HFFc6 (cell line): ENCODE measurements around the gene MRPL34. TPM values are rescaled to one million over a fixed set of nuclear protein-coding genes. Genes with fewer than 3 reads are reported as not detected.
A peak's percentile ranks its signal among the peaks of the same experiment; 100 is the strongest.
"Not testable (repeated sequence)": the region's sequence is repeated elsewhere in the genome, so short reads cannot be mapped to it uniquely, and the experiment has no call there.

Experiments used
- DNase-seq: peaks from one replicate; pipeline ENCODE4 v3.0.0-alpha.2; 2018
- H3K27ac Mint-ChIP-seq: 2 replicates; pipeline ENCODE4 v1.8.0; 2020; ENCODE audit warnings: mild to moderate bottlenecking, mixed read lengths
- H3K27me3 Mint-ChIP-seq: 2 replicates; pipeline ENCODE4 v1.8.0; 2021; ENCODE audit warnings: mild to moderate bottlenecking, moderate library complexity, mixed read lengths; ENCODE audit not compliant: insufficient read depth
- H3K36me3 Mint-ChIP-seq: 2 replicates; pipeline ENCODE4 v1.8.0; 2021; ENCODE audit warnings: low read depth, mixed read lengths
- H3K4me1 Mint-ChIP-seq: 2 replicates; pipeline ENCODE4 v1.8.0; 2020; ENCODE audit warnings: low read depth, mixed read lengths
- H3K4me3 Mint-ChIP-seq: 2 replicates; pipeline ENCODE4 v1.8.0; 2020; ENCODE audit warnings: mild to moderate bottlenecking, moderate library complexity, mixed read lengths
- H3K9me3 Mint-ChIP-seq: 2 replicates; pipeline ENCODE4 v1.8.0; 2020; ENCODE audit warnings: mild to moderate bottlenecking, mixed read lengths
- CTCF ChIP-seq: fragments of 200-600 bp; sonication (generic); IDR thresholded peaks from 2 replicates; pipeline ENCODE4 v1.5.0; 2021; ENCODE audit warnings: antibody characterized with exemption, mild to moderate bottlenecking
- total RNA-seq, 6 experiments: library from RNA; stranded (reverse); fragmentation: NEBNext Ultra II Directional; extraction: Animal tissue kit (Norgen Biotek cat#: 25700); gene quantifications; 2 replicates in 1 of 6; 3 replicates in 5 of 6; pipeline ENCODE4 v1.2.3, GENCODE V29; 2021

Gene MRPL34
- total RNA-seq, 6 experiments from 2014 or later = 43.1 to 56.7 (median 50.4) TPM

GRCh38 chr19:17266975-17267788 is 38.5 kb upstream of the MRPL34 start, which contains the start of gene BABAM1:
Gene BABAM1, plus strand, starts transcription at chr19:17267443. Its CDS starts 1,364 bp downstream, at chr19:17268807.
- DNase-seq = peak; percentile 100
- Mint-ChIP-seq H3K27ac (peak within 1 kb of the TSS; percentile 91), H3K9me3 (peaks cover 4% of the 10 kb centered on the region; the same call in 1 of the 2 replicates), H3K4me3 (peak within 1 kb of the TSS; percentile 96), H3K27me3 (peaks cover 4% of the 10 kb centered on the region), H3K4me1 (peaks cover 15% of the 10 kb centered on the region), H3K36me3 (peaks cover 12% of the 10 kb centered on the region)
- no peak for TF ChIP-seq CTCF

- no peak for TF ChIP-seq CTCF
- Mint-ChIP-seq H3K27ac (peak overlapping the region; percentile 91), H3K27me3 (peaks cover 4% of the 10 kb centered on the region), H3K4me3 (peak overlapping the region; percentile 96), H3K9me3 (peaks cover 4% of the 10 kb centered on the region; the same call in 1 of the 2 replicates), H3K36me3 (peaks cover 12% of the 10 kb centered on the region), H3K4me1 (peaks cover 15% of the 10 kb centered on the region)
- DNase-seq = no peak
Measured at GRCh38 chr19:17268754-17269153, 36.9 kb upstream of the MRPL34 start.

GRCh38 chr19:17274892-17275291 is 30.8 kb upstream of the MRPL34 start:
- H3K4me3 Mint-ChIP-seq, H3K4me1 Mint-ChIP-seq, H3K27me3 Mint-ChIP-seq, DNase-seq, H3K9me3 Mint-ChIP-seq, H3K27ac Mint-ChIP-seq: not testable (repeated sequence)
- H3K36me3 Mint-ChIP-seq = peaks cover 22% of the 10 kb centered on the region

- H3K4me3 Mint-ChIP-seq = no peak overlapping the region
- TF ChIP-seq CTCF = no peak
- no peak overlapping the region for H3K27ac Mint-ChIP-seq
- H3K36me3 Mint-ChIP-seq = peaks cover 16% of the 10 kb centered on the region; the same call in 1 of the 2 replicates
- no peaks in the 10 kb centered on the region for H3K4me1 Mint-ChIP-seq
- no peaks in the 10 kb centered on the region; the same call in 1 of the 2 replicates for H3K27me3 Mint-ChIP-seq
- H3K9me3 Mint-ChIP-seq = no peaks in the 10 kb centered on the region
- no peak for DNase-seq
Measured at GRCh38 chr19:17275441-17276175, 30.1 kb upstream of the MRPL34 start.

- H3K4me3 Mint-ChIP-seq = no peak overlapping the region
- H3K4me1 Mint-ChIP-seq = peaks cover 5% of the 10 kb centered on the region
- H3K27ac Mint-ChIP-seq = no peak overlapping the region
- DNase-seq = no peak
- peaks cover 12% of the 10 kb centered on the region; the same call in 1 of the 2 replicates for H3K36me3 Mint-ChIP-seq
- TF ChIP-seq CTCF = no peak
- peaks cover 4% of the 10 kb centered on the region for H3K27me3 Mint-ChIP-seq
- H3K9me3 Mint-ChIP-seq = no peaks in the 10 kb centered on the region
Measured at GRCh38 chr19:17279436-17279835, 26.2 kb upstream of the MRPL34 start.
